Measurements from ENCODE around the gene FLOT2. TPM values are rescaled to one million over a fixed set of nuclear protein-coding genes. Genes with fewer than 3 reads are reported as not detected.
"Not testable (repeated sequence)": the region's sequence is repeated elsewhere in the genome, so short reads cannot be mapped to it uniquely, and the experiment has no call there.

Gene FLOT2
- total RNA-seq, 2 donors from 2014 or later: 92.1 to 125 TPM

DNA sequence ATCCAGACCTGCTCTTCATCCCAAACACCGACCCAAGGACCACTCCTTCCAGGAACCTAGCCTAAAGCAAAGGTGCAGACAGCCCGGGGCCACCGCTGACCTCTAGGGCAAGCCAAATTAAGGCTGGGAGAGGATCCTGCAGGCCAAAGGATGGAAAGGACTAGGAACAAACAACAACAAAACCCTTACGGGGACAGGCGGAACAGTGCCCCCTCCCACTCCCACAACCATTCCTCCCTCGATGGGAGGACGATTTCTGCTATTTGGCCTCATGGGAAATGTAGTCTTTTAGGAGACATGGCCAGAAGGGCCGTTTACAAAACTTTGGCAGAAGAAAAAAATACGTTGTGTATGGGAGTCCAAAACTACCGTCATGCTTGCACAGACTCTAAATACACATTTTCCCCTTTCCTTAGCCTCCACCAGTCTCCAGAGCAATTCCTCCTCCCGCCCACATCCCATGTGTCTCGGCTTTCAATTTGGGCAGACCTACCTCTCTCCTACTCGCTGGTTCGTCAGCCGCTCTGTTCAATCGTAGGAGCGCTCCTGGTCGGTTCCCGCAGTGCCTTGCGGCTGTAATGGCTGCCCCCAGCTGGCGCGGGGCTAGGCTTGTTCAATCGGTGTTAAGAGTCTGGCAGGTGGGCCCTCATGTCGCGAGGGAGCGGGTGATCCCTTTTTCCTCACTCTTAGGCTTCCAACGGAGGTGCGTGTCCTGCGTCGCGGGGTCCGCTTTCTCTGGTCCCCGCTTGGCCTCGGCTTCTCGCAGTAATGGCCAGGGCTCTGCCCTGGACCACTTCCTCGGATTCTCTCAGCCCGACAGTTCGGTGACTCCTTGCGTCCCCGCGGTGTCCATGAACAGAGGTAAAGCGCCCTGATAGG, 42.8 kb downstream of the FLOT2 start, which contains the start of gene ERAL1:
Gene ERAL1 (plus strand): TSS at position 560 of the 879 bp plus-strand sequence. CDS start 19 bp downstream, at position 579.
- TF ChIP-seq, protein P1, sequence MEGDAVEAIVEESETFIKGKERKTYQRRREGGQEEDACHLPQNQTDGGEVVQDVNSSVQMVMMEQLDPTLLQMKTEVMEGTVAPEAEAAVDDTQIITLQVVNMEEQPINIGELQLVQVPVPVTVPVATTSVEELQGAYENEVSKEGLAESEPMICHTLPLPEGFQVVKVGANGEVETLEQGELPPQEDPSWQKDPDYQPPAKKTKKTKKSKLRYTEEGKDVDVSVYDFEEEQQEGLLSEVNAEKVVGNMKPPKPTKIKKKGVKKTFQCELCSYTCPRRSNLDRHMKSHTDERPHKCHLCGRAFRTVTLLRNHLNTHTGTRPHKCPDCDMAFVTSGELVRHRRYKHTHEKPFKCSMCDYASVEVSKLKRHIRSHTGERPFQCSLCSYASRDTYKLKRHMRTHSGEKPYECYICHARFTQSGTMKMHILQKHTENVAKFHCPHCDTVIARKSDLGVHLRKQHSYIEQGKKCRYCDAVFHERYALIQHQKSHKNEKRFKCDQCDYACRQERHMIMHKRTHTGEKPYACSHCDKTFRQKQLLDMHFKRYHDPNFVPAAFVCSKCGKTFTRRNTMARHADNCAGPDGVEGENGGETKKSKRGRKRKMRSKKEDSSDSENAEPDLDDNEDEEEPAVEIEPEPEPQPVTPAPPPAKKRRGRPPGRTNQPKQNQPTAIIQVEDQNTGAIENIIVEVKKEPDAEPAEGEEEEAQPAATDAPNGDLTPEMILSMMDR (IDR thresholded peaks at IDR 0.05): no peak
- Histone ChIP-seq H3K27me3 (no peaks in the 10 kb centered on the region), H3K36me3 (peaks cover 6% of the 10 kb centered on the region), H3K27ac (peak within 1 kb of the TSS; percentile 34), H3K4me3 (peak within 1 kb of the TSS; percentile 71), H3K4me1 (peaks cover 5% of the 10 kb centered on the region), H3K9me3 (no peaks in the 10 kb centered on the region), H3K9ac (ENCODE audit: low read depth in 2 of 2, low read length in 2 of 2) (peak within 1 kb of the TSS; percentile 79 to 89)
- intact Hi-C loops (cut with DNase I): loop anchor here (10.0 kb wide), 1 partner anchor 60 kb away; no protein-coding TSS in a partner anchor
- DNase-seq: peak; percentile 90

DNA sequence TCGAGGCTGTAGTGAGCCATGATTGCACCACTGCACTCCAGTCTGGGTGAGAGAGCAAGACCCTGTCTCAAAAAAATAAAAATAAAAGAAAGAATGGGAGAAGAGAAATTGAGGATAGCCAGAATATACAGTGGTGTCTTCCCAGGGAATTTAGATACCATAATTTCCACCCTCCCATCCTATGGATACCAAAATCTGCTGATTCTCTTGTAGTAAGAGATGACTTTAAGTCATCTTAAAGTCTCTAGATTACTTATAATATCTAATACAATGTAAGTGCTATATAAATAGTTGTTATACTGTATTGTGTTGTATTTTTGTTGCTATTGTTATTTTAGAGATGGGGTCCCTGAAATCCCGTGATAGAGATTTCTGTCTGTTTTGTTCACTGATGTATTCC, 44.2 kb downstream of the FLOT2 start:
- H3K27me3 ChIP-seq: no peaks in the 10 kb centered on the region
- no peaks in the 10 kb centered on the region for H3K9me3 ChIP-seq
- no peak for DNase-seq
- no peak overlapping the region for H3K27ac ChIP-seq
- no peak overlapping the region for H3K9ac ChIP-seq (ENCODE audit: low read depth in 2 of 2, low read length in 2 of 2)
- TF ChIP-seq, protein P1 (IDR thresholded peaks at IDR 0.05): no peak
- H3K4me3 ChIP-seq: no peak overlapping the region
- no peaks in the 10 kb centered on the region for H3K36me3 ChIP-seq
- intact Hi-C loops (cut with DNase I): loop anchor here (10.0 kb wide), 1 partner anchor 62 kb away; no protein-coding TSS in a partner anchor
- peaks cover 5% of the 10 kb centered on the region for H3K4me1 ChIP-seq

DNA sequence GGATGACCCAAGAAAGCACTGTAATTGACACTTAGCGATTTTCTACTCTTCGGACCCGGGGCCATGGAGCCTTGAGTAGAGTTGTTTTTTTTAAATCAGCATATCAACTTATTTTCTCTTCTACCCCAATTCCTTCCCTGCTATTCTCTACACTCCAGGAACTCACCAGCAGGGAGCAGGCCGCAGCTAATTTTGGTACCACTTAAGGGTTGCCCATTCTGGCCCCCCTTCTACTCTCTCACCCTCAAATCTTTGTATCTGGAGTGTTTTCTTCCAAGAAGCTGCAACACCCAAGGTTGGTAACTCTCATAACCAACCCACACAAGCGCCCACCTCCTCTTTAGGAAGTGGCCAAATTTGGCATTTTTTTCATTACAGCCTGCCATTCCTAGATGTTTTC, 48.3 kb downstream of the FLOT2 start:
- TF ChIP-seq, protein P1 (IDR thresholded peaks at IDR 0.05): no peak
- DNase-seq: no peak
- no peak overlapping the region for H3K27ac ChIP-seq
- intact Hi-C loops (cut with DNase I): no loop called here
- no peak overlapping the region for H3K4me3 ChIP-seq
- no peaks in the 10 kb centered on the region for H3K36me3 ChIP-seq
- no peaks in the 10 kb centered on the region for H3K27me3 ChIP-seq
- no peaks in the 10 kb centered on the region for H3K9me3 ChIP-seq
- H3K4me1 ChIP-seq: no peaks in the 10 kb centered on the region
- H3K9ac ChIP-seq (ENCODE audit: low read depth in 2 of 2, low read length in 2 of 2): no peak overlapping the region

DNA sequence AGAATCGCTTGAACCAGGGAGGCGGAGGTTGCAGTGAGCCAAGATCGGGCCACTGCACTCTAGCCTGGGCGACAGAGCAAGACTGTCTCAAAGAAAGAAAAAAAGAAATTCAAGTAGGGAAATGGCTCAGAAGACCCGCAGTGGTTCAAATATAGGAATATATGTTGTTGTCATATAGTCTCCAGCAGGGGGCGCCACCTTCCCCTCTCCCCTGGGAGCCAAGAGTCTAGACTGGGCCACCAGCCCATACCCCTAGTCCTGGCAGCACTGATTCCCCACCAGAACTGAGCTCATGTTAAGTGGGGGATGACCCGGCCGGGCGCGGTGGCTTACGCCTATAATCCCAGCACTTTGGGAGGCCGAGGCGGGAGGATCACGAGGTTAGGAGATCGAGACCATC, 48.9 kb downstream of the FLOT2 start:
- H3K36me3 ChIP-seq; H3K4me1 ChIP-seq; H3K4me3 ChIP-seq; H3K9me3 ChIP-seq; H3K27ac ChIP-seq; H3K27me3 ChIP-seq; H3K9ac ChIP-seq (ENCODE audit: low read depth in 2 of 2, low read length in 2 of 2); intact Hi-C loops (cut with DNase I): not testable (repeated sequence)
- peak; percentile 29 for DNase-seq
- TF ChIP-seq, protein P1 (IDR thresholded peaks at IDR 0.05): peak; percentile 44

DNA sequence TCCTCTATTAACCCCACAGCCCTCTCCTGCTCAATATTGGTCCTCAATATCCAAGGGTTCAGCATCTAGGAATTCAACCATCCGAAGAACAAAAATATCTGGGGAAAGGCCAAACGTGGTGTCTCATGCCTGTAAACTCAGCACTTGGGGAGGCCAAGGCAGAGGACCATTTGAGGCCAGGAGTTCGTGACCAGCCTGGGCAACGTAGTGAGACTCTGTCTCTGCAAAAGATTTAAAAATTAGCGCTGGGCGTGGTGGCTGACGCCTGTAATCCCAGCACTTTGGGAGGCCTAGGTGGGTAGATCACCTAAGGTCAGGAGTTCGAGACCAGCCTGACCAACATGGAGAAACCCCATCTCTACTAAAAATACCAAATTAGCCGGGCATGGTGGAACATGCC, 50.8 kb downstream of the FLOT2 start:
- H3K27me3 ChIP-seq; intact Hi-C loops (cut with DNase I); H3K36me3 ChIP-seq; H3K4me1 ChIP-seq; H3K9me3 ChIP-seq; H3K9ac ChIP-seq (ENCODE audit: low read depth in 2 of 2, low read length in 2 of 2); H3K27ac ChIP-seq; DNase-seq; H3K4me3 ChIP-seq: not testable (repeated sequence)

DNA sequence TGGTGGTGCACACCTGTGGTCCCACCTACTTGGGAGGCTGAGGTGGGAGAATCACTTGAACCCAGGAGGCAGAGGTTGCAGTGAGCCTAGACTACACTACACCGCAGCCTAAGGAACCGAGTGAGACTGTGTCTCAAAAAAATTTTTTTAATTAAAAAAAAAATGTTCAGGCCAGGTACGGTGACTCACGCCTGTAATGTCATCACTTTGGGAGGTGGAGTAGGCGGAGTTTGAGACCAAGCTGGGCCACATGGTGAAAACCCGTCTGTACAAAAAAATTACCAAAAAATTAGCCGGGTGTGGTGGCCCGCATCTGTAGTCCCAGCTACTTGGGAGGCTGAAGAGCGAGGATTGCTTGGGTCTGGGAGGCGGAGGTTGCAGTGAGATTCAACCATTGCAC, 51.3 kb downstream of the FLOT2 start:
- intact Hi-C loops (cut with DNase I): no loop called here

More for the DNA sequence above, 51.3 kb downstream of the FLOT2 start:
- Histone ChIP-seq H3K4me1 (no peaks in the 10 kb centered on the region), H3K27me3 (no peaks in the 10 kb centered on the region), H3K9ac (ENCODE audit: low read depth in 2 of 2, low read length in 2 of 2) (no peak overlapping the region), H3K9me3 (no peaks in the 10 kb centered on the region), H3K36me3 (no peaks in the 10 kb centered on the region), H3K27ac (no peak overlapping the region), H3K4me3 (no peak overlapping the region)
- TF ChIP-seq, protein P1 (IDR thresholded peaks at IDR 0.05): no peak
- DNase-seq: no peak

Measured in colonic mucosa (tissue), 4 donors.